ENCODE results near the gene SPRY1.
A peak's percentile ranks its signal among the peaks of the same experiment; 100 is the strongest.

Gene SPRY1

DNA sequence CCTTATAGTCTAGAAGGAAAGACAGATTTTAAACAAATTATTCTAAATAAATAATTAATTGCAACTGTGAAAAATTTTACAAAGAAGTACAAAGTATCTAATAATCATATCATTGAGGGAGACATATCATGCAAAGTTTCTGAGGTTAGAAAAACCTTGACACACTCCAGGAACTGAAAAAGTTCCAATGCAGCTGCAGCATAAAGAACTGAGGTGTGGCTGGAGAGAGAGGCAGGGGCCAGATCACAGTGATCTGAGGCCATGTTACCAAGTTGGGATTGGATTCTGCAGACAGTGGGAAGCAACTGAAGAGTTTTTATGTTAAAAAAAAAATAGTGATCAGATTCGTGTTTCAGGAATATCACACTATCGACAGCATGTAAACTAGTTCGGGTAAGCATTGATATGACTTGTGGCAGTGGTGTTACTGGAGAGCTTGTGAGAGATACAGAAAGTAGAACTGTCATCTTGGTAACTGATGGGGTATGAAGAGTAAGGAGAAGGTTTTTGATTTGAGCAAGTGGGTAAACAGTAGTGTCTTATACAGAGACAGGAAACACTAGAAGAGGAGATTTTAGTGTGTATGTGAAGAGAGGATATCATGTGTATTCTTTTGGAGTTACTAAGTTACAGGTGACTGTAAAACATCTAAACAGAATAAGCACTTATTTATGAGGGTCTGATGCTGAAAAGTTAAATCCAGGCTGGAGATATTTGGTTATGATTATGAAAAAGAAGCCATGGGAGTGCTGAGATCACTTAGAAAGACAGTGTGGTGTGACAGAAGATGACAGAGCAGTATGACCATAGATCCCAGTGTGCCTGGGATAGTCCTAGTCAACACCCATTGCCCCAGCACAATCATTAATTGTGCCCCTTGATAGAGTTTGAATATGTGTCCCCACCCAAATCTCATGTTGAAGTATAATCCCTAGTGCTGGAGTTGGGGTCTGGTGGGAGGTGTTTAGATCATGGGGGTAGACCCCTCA is 15.6 kb upstream of the SPRY1 start:
- no peak for DNase-seq

DNA sequence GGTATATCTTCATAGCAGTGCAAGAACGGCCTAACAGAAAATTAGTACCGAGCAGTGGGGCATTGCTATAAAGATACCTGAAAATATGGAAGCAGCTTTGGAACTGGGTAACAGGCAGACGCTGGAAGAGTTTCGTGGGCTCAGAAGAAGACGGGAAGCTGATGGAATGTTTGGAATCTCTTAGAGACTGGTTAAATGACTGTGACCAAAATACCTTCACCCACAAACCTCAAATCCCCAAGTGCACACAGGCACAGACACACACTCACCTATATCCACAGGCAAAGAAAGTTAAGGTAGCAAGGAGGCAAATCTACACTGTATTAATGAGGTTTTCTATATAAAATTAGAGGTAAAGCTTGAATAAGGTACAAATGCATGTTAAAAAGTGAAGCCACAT is 14.6 kb upstream of the SPRY1 start:
- DNase-seq: no peak

DNA sequence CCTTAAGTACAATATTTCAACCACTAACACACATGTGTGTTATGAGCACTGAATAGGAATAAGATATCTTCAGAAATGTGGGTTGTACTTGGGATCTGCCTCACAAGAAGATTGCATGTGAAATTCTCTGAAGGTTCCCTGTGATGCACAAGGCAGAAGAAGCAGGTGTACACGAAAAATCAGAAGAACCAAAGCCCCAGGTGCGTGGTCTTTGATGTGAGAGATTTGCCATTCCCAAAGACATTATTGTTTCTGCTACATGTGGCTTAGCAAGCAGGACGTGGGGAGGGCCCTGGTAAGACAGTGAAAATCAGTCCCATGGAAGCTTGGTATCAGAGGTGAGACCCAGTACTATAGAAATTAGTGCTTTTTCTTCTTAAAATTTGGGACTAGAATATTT is 13.0 kb upstream of the SPRY1 start:
- no peak for DNase-seq

DNA sequence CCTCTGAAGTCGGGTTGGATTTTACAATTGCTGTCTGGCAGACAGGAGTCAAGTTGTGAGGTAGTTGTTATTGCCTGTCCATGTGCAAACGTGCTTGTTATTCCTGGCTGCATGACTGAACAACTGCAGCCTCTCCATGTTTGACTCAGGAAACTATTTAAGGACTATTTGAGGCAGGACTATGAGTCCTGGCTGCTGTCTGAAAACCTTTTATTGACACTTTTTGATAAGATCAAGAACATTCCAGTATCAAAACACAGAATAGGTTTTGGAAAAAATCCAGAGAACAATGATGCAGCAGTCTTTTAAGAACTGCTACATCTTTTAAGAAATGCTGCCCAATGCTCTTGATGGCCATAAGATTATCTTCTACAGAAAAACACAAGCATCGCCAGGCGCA is 10.0 kb upstream of the SPRY1 start:
- DNase-seq: no peak

DNA sequence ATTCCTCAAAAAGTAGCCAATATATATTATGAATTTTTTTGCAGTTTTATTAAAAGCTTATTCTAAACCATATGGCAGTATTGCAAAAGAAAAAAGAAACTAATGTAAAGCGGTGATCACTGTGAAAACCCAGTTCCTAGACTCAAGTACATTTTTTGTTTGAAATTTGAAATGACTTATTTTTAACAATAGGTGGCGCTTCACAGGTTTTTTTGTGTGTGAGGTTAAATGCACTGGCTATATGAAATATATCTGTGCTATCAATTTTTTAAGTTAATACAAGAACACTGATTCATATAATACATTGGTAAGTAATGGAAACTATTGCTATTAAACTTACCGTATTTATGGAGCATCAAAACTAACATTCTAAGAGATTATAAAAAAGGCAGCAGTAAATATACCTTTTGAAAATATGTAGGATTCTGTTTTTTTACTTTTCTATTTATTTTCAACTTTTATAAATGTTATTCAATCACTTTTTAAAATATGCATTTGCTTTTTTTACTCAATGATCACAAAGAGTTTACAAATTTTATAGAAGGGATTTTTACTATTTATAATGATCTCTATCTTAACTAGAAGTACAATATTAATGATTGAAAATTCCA is 5.6 kb upstream of the SPRY1 start:
- no peak for DNase-seq

DNA sequence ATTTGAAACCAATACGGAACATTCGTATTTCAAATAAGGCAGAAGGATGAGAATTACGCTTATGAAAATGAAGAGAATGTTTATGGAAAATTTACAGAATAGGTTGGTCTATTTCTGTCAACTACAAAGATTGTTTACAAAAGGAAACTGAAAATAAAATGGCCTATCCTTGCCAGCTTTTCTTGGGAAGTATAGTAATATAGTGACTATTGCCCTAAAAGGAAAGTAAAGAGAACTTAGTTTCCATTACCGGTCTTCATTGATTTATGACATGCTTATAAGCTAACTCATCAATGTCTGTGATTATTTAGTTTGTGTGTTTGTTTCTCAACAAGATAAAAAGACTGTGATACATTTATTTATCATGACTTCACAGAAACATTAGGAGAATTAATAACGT is 2.9 kb upstream of the SPRY1 start:
- no peak for DNase-seq

DNA sequence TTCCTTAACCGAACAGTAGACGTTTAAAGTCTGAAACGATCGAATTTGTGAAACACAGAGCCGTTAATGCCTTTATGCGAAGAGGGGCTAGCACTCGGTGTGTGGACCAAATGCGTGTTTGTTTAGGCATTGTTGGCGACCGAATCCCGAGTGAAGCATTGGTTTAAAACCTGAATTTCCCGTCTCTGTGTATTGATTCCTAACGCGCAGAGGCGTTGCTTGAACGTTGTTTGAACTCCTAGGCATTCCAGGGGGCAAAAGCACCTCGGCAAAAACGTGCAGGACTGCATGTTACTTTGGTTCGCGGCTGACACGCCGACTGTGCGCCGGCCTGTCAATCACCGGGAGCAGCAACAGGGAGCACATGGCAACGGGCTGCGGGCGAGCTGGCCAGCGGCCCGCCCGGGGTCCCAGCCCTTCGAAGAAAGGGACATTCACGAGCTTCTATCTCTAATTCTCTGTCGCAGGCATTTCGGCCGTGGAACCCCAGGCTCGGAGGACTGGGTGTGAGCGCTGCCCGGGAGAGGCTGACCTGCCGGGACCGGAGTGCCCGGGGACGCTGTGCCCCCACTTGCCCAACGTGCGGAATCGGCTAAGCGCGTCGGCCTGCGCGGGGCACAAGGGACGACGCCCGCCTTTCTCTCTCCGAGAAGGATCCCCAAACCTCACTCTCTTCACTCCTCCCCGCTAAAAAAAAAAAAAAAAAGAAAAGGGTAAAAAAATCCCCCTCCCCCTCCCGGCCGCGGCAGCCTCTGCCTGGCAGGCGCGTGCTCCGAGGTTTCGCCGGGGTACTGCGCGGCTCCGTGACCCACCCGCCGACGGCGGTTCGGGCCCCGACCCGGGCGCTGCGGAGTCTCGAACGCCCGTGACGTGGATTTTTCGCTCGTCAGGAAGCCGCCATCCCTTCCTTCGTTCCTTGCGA is 810 bp downstream of the SPRY1 start:
- DNase-seq: no peak

DNA sequence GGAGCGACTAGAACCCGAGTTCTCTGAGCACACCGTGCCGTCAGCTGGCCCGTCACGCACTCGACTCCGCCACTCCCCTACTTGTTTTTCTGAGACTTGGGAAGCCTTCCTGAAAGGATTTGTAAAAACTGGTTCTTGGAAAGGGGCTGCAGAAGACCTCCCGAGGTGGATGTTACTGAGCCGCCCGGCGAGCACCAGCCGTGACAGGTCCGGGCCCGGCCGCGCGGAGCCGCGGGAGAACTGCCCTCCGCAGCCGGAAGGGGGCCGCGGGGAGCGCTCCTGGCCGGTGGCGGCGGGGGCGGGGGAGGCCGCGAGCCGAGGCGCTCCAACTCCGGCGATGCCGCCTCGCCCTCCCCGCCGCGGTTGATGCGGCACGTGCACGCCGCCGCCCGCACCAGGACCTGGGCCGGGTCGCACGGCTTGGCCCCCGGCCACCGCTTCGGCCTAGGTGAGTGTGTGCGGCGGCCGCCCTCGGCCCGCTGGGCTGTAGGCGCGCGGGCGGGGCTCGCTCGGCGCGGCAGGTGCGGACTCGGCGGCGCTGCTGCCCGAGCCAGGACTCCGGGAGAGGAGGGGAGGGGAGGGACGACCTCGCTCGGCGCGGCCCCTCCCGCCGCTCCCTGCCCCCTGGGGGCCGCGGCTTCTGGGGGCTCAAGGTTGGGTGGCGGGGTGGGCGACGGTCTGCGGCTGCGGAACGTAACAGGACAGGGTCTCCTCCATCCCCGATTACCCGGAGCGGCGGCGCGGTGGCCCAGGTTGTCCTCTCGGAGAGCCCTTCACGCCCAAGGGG is 1.7 kb downstream of the SPRY1 start:
- peak; percentile 51 for DNase-seq

DNA sequence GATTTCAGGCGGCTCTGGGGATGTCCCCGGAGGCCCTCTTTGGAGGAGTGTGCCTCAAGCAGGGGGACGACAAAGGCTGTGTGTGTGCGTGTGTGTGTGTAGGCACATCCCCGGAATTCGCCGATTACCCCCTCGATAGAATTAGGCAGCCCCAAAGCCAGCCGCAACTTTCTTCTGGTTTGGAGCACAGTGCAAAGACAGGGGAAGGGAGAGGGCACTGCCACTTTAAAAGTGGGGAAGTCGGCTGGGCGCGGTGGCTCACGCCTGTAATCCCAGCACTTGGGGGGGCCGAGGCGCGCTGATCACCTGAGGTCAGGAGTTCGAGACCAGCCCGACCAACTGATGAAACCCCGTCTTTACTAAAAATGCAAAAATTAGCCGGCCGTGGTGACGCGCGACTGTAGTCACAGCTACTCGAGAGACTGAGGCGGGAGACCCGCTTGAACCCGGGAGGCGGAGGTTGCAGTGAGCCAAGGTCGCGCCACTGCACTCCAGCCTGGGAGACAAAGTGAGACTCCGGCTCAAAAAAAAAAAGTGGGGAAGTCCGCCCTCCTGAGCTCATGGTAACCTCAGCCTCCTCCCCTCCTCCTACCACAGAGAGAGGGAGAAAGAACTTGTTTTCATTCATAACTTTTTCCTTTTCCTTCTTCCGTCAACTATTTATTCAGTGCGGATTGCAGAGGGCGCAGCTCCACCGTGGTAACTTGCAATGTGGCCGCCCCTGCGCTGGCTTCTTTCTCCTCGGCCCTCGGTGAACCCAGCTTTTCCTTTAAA is 2.4 kb downstream of the SPRY1 start:
- DNase-seq: peak; percentile 41

DNA sequence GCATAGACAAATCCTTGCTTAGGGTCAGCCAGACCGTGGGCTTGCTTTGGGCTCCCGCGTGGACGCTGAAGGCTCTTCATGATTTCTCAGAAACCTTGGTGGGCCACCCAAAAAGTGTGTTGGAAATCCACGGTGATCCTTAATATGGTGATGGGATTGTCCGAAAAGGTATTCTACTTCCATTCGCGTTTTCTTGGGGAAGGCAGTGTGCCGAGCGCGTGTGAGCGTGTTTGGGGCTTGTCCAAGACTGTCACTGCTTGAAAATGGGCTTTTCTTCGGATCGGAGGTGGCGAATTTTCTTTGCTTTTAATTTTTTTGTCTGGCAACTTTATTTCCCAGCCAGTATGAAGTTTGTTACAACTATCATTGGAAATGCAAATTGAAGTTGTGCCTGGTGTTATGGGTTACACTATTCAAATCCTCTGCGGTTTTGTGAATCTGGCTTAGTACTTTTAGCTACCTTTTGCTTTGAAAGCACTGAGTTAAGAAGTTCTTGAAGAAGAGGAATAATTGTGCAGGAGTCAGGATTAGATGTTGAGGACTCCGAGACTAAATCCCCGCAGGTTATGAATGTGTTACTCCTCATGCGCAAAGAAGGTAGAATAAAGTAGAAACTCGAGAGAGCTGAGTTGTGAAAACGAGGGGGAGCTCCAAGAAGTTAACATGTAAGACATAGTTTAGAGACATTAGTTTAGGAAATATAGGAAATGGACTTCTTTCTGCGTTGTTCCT is 3.2 kb downstream of the SPRY1 start:
- no peak for DNase-seq

DNA sequence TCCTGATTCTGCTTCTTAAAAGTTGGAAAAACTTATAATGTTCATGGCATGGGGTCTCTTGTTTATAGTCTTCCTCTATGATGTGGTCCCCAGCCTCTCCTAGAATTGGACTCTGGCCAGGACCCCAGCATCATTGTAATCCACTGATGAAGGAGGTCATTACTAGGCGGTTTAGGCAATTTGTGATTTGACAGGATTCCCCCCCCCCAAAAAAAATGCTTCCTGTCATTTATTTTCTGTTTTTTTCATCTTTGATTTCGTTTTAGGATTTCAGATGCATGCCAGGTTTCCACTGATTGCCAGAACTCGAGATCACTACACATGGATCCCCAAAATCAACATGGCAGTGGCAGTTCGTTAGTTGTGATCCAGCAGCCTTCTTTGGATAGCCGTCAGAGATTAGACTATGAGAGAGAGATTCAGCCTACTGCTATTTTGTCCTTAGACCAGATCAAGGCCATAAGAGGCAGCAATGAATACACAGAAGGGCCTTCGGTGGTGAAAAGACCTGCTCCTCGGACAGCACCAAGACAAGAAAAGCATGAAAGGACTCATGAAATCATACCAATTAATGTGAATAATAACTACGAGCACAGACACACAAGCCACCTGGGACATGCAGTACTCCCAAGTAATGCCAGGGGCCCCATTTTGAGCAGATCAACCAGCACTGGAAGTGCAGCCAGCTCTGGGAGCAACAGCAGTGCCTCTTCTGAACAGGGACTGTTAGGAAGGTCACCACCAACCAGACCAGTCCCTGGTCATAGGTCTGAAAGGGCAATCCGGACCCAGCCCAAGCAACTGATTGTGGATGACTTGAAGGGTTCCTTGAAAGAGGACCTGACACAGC is 4.9 kb downstream of the SPRY1 start:
- DNase-seq: no peak

DNA sequence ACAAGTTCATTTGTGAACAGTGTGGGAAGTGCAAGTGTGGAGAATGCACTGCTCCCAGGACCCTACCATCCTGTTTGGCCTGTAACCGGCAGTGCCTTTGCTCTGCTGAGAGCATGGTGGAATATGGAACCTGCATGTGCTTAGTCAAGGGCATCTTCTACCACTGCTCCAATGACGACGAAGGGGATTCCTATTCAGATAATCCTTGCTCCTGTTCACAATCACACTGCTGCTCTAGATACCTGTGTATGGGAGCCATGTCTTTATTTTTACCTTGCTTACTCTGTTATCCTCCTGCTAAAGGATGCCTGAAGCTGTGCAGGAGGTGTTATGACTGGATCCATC is 5.5 kb downstream of the SPRY1 start:
- DNase-seq: no peak

DNA sequence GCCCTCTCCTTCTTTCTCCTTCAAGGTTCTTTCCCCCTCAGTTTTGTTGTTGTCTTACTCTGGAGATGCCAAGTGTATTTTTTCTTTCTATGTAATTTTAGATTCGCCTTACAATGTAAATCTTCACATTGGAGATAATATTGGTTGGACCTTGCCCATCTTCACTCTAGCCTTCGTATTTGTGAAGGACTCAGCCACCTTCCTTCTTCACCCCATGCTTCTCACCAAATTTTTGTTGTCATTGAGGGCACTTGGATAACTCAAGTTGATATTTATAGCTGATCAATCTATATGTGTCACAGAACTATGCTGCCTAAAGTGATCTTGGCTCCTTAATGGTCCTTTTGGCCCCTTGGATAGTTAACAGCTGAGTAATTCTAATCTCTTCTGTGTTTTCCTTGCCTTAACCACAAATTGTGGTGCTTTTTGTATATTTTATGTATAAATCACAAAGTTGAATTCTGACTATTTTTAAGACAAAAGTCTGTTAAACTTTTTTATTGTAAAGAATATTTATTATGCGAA is 6.5 kb downstream of the SPRY1 start:
- no peak for DNase-seq

DNA sequence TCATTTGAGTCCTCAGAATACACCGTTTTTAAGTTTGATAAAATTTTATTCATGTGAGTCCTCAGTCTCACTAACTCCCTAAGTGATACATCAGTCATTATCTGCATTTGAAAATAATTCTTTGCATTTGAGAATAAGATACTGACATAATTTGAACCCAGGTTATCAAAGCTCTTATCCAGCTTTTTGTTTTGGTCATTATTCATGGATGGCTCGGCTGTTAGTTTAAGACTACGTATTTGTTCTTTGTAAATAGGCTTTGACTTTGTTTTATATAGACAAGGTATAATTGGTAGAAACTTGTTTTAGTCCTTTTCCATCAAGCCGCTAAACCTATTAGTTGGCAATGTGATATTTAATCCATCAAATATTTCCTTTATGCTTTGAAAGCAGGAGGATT is 7.9 kb downstream of the SPRY1 start:
- no peak for DNase-seq

DNA sequence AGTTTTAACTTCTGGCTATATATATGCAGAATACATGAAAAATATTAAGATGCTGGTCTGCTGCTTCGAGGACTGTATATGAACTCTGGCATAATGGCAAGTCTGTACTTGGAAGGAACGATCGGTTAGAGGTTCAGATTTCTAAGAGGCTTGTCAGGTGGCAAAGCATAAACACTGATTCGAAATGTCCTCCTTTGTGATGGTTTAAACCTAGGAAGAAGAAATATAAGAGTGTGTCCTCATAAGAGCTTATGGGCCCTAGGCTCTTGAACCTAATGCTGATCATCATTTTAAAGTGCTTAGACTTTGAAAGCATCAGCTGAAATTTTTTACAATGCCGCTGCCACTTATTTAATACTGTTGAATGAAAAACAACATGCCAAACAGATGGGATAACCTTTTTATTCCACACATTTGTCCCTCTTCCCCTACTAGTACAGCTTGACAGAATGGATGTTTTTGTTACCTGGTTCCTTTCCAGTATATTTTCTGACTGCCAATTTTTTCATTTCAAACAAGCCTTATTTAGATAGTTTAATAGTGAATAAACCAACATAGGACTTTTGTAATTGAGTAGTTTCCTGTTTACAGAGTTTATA is 8.8 kb downstream of the SPRY1 start:
- no peak for DNase-seq

DNA sequence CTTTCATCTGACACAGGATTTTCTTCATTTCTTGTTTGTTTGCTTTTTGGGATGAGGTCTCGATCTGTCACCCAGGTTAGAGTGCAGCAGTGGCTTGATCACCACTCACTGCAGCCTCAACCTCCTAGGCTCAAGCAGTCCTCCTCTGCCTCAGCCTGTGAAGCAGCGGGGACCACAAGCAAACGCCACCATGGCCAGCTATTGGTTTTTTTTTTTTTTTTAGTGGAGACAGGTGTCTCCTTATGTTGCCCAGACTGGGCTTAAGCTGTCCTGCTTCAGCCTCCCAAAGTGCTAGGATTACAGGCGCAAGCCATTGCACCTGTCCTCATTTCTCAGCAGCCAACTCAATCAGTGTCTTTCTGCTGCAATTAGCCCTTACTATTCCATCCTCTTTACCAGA is 10.3 kb downstream of the SPRY1 start:
- DNase-seq: no peak

DNA sequence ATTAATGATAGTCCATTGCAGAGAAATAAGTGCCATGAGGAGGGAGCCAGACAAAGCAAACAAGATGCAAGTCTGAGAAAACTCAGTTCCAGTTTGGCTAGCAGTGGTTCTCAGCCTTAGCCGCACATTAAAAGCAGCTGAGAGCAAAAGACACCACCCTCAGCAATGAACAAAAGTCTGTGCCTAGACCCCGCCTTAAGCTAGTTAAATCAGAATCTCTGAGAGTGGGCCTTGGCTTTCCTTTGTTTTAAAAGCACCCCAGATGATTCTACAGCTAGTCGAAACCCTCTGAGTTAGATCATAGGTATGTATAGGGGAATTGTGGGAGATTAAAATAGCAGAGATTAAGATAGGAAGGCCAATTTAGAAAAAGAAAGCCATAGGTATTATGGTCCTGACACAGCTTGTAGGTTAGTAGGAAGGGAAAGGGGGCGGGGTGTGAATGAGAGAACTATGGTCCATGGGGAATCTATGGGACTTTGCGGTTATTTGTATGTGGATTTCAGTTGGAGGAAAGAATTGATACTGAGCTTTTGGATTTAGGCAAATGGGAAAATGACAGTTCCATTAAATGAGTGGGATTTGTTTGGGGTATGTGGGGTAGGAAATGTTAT is 12.0 kb downstream of the SPRY1 start:
- DNase-seq: no peak

DNA sequence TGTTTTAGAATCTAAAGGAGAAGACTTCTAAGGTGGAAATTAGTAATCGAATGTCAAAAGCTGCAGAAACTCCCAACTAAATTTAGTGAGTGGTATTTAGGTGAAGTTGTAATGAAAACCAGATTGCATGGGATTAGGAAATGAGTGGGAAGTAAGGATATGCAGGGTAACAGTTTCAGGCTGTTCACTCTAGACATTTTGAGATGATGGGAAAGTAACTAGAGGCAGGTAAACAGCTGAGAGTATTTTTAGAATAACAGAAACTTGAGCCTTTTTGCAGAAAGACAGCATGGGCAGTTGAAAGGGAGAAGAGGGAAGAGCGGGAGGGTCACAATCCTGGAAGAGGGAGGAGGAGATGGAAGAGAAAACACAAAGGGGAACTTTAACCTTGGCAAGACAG is 12.7 kb downstream of the SPRY1 start:
- no peak for DNase-seq

DNA sequence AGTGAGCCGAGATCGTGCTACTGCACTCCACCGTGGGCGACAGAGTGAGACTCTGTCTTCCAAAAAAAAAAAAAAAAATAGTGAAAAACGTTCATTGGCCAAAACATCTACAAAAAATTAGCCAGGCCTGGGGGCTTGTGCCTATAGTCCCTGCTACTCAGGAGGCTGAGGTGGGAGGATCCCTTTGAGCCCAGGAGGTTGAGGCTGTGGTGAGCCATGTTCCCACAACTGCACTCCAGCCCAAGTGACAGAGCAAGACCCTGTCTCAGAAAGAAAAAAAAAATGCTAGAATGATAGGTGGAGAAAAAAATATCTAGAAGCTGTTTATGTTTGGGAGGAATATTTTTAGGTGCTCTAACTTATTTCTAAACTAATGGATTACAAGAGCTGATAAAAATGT is 14.9 kb downstream of the SPRY1 start:
- no peak for DNase-seq

Data from amniotic stem cell (primary cell).